GM19043 (cell line): ENCODE data around the gene FBXW4.
A peak's percentile ranks its signal among the peaks of the same experiment; 100 is the strongest.

Experiments
- ATAC-seq: cut with Tn5 transposase; IDR thresholded peaks from one replicate; pipeline ENCODE4 v1.9.1; 2021; ENCODE audit warnings: low read depth; ENCODE audit not compliant: unreplicated experiment

FBXW4 gene

DNA sequence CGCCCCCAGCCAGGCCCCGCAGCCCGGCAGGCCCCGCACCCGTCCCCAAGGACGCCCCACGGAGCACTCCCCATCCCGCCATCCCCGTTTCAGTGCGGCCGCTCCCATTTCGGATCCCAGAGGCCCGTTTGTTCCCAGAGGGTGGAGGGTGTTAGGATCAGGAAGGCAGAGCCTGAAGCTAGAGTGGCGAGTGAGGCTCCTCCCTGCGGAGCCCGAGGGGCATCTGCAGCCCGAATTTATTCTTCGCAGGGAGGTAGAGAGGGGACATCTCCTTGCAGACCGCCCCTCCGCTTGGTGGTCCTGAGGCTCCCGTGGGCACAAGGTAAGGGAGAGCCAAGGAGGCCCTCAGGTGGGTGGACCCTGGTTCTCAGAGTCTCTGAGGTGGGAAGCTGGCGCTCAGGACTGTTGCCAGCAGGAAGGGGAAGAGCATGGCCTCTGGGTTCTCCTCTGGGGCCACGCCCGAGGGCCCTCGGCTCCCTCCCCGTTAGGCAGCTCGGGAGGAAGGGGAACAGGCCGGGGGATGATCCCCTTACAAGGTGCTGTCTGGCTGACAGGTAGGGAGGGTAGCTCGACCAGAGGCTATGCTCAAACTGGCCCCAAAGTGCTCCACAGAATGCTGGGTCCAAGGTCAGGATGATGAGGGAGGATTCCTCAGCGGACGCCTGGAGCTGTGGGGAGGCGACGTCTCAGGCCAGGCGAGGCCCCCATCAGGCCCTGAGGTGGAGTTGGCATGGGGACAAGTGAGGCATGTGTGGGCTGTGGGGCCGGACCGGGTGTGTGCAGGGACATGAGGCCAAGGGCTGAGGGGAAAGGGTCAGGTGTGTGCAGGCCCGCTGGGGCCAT, 124.3 kb downstream of the FBXW4 start:
- ATAC-seq, result no peak

DNA sequence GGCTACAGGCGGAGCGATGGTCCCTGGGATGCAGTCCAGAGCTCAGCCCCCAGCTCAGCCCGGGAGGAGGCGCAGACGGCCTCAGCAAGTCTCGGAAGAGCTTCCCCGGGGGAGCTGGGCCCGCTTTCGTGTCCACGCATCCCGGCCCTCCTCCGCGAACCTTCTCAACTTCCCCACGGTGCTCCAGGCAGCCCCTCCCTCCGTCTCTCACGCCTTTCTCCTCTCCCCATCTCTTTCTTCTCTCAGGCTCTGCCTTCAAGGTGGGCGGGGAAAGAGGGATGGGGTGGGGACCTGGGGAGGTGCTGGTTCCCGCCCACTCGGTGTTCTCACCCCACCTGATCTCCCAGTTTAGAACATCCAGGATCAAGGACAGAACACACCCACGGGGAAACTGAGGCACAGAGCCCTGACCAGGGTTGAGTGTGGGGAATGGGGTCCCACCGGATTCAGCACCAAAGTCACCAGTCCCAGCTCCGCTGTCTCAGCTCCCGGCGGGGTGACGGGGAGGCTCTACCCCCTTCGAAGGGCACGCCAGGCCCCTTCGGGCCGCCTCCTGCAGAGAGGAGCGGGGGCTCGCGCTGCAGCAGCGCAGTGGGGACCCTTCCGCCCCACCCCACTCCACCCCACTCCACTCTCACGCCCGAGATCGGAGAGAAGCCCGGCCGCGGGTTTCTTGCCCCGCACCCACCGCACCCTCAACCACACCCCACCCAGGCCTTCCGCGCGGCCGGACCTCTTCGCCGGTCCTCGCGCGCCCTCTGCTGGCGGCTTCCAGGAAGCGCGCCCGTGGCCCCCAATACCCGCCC, 125.1 kb downstream of the FBXW4 start:
- ATAC-seq, result peak; percentile 70

DNA sequence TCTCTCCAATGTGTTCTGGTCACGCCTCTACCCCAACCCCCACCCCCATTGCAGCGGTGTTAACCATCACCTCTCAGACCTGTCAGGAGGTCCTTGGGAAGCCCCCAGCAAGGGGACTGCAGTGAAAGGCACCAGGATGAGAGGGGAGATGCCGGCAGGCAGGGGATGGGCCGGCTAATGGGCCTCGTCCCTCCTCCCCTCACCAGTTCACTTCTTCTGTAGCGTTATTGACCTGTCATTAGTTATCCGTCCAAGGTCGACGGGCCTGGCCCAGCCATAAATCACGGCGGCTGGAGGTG, 125.7 kb downstream of the FBXW4 start:
- ATAC-seq, result no peak

DNA sequence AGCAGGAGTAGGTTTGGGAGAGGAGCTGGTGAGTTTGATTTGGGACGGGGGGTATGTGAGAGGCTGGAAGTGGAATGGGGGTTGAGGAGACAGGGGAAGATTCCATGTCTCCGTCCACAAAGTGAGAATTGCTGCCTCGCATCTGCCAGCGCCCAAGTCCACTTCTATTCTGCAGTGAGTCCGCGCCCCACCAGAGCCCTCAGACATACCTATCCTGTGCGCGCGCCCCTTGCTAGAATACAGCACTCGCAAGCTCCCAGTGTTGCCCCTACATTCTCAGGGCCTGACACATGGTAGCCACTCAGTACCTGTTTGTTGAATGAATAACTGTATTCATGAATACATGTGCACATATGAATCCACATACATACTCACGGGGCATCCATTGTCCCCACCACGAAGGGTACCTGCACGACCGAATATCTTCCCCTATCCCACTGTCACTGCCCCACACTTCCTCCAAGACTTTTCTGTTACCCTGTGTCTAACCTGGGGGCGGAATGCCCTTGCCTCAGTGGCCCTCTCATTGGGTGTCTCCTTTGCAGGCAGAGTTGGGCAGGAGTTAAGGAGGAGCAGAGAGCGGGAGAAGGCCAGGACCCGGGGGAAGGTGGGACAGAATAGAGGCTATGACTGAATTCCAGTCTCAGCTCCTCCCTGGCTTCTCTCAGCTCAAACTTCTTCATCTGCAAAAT, 126.8 kb downstream of the FBXW4 start:
- no peak for ATAC-seq

DNA sequence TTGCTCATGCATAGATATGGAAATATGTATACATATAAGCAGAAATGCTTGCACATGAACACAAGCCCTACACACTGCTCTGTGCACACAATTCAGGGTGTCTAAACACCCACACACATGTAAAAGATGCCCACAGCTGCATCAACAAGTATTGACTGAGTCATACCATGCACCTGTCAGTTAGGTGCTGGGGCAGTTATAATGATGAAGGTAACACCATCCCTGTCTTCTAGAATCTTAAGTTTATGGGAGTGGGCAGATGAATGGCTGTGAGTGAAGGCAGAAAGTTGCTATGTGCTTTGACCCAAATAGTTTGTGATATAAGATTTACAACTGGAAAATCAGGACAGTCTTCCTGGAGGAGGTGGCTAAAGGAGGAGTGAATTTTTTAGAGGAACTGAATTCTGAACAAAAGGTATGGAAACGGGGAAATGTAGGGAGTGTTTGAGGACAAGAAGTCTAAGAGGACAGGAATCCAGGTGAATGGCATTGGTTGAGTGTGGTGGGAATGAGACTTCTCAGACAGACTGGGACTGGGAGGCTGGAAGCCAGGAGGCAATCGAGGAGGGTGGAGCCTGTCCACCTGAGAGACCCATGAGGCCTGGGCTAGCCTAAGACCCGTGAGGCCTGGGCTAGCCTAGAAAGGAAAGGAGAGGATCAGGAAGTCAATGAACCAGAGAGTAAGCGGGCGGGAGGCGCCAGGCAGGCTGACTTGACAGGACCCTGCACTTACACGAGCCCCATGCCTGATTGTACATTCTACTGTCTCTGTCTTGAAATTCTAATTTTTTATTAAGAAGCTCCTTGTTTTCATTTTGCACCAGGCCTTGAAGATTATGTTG, 127.6 kb downstream of the FBXW4 start:
- ATAC-seq, result no peak

DNA sequence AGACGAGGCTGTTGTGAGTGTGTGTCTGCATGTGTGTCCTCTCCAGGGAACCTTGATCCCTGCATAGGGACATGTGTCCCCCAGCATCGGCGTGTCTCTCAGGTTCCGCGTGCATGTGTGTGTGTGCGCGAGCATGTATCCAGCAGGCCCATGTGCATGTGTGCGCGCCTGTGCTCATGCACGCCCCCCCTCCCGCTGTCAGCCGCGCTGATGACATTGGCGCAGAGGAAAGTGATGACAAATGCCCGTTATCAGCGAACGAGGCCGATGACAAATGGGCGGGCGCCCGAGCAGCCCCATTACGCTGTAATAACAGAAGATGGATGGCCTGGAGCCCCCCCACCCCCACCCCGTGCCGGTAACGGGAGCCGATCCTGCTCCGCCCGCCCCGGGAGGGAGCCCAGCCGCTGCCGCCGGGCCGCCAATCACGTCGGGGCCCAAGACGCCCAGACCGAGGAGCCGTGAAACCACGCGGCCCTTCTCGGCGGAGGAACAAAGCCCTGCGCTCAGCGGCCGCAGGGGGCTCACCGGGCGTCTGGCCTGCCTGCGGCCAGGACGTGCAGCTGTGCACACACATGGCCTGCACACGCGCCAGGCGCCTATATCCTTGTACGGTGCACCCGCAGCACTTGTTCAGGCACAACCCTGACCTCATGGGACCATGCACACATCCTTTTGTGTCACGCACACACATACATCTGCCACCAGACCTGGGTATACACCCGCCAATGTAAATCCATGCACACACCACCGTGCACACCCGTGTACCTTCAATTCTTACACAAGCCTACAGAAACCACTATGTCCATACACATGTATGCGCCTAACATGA, 128.4 kb downstream of the FBXW4 start:
- no peak for ATAC-seq

DNA sequence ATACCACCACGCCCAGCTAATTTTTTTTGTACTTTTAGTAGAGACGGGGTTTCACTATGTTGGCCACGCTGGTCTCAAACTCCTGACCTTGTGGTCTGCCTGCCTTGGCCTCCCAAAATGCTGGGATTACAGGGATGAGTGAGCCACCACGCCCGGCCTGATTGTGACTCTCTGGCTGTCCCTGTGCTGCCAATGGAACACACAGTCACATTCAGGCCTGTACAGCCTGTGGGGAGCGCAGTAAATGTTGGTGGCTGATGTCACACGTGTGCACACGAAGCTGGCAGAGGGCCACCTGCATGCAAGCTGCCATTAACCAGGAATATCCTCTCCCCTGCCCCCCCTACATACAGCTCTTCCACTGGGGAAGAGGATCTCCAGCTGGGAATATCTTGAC, 129.0 kb downstream of the FBXW4 start:
- ATAC-seq, result no peak

DNA sequence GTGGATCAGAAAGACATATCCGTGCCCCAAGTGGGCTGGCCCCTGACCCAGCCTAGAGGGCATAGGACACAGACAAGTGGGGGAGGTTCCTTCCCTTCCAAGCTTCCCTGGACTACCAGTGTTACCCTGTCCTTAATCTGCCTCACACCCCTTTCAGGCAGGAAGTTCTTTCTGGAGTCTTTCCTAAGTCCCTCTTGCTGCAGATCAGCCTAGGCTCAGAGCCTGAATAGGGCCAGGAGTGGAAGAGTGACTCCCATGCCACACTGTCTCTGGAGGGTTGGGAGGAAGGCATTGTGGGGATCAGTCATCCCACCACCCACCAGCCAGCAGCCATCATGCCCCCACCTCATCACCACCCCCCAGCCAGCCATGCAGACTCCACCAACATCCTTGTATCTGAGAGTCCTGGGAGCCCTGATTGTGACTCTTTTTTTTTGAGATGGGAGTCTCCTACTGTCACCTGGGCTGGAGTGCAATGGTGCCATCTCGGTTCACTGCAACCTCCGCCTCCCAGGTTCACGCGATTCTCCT, 129.5 kb downstream of the FBXW4 start:
- no peak for ATAC-seq

DNA sequence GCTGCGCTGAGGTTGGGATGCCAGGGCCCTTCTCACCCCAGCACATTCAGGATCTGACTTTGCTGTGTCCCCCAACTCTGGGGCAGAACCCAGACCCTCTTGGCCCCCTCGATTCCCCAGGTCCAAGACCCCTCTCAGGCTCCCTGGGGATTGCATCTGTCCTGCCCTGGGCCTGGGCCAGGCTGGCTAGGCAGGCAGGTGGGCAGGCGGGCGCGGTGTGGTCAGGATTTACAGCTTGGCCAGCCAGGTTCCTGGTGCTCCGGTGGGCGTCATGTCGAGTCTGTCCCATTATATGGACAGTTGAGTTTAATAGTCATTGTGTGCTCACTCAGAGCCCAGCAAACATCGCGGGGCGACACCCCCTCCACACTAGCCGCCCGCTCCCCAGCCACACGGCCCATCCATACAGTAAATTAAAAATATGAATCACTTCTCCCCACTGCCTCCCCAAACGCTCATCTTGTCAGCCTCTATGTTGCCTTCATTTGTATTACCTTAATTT, 130.4 kb downstream of the FBXW4 start:
- no peak for ATAC-seq

DNA sequence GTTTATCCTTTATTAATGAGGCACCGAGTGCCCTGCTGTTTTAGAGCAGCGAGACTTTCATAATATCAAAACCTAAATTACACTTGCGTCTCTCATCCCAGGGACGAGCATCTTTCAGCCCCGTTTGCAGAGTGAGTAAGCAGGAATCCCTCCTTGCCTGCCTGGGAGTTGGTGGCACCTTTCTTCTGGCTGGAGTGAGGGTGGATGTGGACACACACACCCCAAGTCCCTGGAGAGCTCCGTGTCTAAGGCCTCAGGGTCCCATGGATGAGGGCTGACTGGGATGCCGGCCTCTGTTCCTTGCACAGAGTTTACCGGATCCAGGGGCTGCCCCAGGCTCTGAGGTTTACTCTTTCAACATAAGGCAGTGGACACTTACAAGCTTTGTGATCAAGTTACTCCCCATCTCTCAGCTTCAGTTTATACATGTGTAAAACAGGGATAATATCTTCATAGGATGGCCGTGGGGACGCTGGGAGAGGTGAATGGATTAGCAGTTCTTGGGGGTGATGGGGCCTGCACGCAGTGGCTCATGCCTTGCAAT, 131.4 kb downstream of the FBXW4 start:
- ATAC-seq, result no peak

DNA sequence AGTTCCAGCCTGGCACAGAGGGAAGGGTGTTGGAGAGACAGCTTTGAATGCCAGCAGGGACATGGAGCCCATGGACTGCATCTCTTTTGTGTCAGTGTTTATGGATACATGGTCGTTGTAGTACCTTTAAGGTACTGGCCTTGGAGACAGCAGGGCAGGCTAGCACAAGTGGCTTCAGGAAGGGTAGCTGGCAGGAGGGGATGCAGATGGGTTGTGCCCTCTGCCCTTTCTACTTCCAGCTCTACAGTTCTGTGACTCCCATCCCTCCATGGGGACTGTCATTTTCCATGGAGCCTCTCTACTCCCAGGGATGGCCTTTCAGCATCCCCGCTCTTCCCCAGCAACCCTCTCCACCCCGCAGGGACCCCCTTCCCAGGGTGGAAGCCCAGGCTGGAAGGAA, 132.0 kb downstream of the FBXW4 start:
- no peak for ATAC-seq

DNA sequence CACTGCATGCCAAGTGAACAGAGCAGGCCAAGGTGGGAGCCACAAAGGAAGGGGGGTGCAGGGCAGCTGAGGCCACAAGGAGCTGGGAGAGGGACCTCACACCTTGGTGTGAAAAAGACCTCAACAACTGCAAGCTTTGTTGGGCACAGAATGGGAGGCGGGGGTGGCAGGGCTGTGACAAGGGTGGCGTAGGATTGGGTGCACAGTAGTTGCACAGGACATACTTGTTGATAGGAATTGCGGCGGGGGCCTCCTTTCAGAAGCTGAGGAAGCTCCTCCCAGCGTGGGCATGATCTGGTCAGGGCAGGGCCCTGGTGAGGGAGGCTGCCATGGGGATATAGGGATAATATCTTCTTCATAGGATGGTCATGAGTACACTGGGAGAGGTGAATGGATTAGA, 132.7 kb downstream of the FBXW4 start:
- ATAC-seq, result no peak

DNA sequence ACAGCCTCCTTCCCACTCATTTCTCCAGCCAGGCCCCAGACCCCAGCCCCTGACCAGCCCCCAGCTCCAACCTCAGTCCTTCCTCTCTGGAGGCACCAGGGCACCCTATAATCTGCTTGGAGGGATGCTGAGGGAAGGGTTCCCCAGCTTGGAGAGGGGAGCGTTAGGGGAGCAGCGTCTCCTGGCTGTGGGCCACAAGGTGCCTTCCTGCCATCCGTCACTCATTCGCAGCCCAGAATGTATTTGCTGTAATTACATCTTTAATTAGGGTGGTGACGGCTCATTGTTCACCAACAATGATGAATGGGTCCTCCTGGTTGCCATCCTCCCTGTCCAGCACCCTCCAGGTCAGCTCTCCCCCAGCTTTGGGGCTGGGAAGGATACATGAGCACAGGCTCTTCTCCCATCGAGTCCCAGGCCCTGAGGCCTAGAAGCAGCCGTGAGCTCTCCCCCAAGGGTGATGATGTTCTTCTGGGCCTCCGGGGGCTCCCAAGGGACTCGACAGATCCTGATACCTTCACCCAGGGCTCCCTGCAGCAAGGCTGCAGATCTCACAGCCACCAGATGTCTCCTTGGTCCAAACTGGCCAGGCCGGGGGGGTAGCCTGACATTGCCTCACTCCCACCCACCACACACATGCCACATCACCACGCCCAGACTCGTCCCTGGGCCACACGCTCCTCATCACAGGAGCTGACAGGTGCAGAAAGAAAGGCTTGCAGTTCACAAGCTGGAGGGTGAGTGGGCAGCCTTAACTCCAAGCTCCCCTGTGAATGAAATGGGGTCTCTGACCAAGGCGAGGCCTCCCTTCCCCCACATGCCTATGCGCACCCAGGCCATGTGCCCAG, 133.7 kb downstream of the FBXW4 start:
- ATAC-seq, result no peak
